ENCODE results near the gene RPL13A.
A peak's percentile ranks its signal among the peaks of the same experiment; 100 is the strongest.

RPL13A gene

DNA sequence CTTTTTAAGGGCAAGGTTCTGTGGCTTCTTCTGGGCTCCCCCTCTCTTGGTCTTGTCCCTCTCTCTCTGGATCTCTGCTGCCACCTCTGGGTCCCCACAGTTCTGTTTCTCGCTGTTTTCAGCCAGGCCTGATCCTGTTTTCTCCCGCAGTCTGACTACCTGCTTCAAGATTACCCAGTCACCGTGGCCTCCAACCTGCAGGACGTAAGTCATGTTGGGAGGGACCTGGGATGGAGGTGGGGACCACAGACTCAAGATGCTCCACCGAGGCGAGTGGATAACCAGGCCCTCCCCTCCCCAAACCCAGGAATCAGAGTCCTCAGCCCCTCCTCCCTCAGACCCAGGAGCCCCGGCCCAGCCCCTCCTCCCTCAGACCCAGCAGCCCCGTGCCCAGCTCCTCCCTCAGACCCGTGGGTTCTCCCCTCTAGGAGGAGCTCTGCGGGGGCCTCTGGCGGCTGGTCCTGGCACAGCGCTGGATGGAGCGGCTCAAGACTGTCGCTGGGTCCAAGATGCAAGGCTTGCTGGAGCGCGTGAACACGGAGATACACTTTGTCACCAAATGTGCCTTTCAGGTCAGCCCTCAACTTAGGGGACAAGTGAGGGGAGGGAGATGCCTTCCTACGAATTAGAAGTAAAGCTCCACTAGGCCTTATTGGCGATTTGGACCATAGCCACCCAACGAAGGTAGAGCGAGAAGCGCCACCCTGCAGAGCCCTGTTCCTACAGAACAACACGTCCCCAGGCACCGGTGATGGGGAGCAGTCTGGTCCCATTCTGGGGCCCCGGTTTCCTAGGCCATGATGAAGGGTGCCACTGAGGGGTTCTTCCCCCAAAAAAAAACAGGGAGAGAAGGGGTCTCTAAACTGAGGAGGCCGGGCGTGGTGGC lies 11.2 kb upstream of the RPL13A start:
- WGBS = 42% methylated on average over 27 of the region's 27 CpGs
- H3K23ac ChIP-seq (ENCODE audit: low read length in 2 of 2) = no peak overlapping the region
- H3K4me2 ChIP-seq (ENCODE audit: low read length, poor library complexity, severe bottlenecking) = no peak overlapping the region
- peak; percentile 69 for DNase-seq
- H3K27me3 ChIP-seq (ENCODE audit: control insufficient read depth in 1 of 2, insufficient read depth in 1 of 2, low read length in 2 of 2) = peaks cover 0 to 7% of the 10 kb centered on the region in 2 experiments
- H2BK5ac ChIP-seq (ENCODE audit: low read depth, low read length, poor library complexity, severe bottlenecking) = no peak overlapping the region
- no peak overlapping the region for H3K4me3 ChIP-seq (ENCODE audit: insufficient read depth in 1 of 2, low read depth in 1 of 2, low read length in 2 of 2)
- no peak overlapping the region for H2BK12ac ChIP-seq (ENCODE audit: low read length in 2 of 2)
- no peak overlapping the region for H2AFZ ChIP-seq (ENCODE audit: low read depth, low read length)
- no peak overlapping the region for H2AK5ac ChIP-seq (ENCODE audit: low read length, severe bottlenecking)
- peak overlapping the region; percentile 56 for H3K9ac ChIP-seq (ENCODE audit: low read length)
- no peak overlapping the region for H4K91ac ChIP-seq (ENCODE audit: low read length)
- no peaks in the 10 kb centered on the region for H3K36me3 ChIP-seq (ENCODE audit: control insufficient read depth in 1 of 2, insufficient read depth in 2 of 2, low read depth in 1 of 2, low read length in 2 of 2)
- H3K4ac ChIP-seq (ENCODE audit: low read depth in 1 of 2, low read length in 2 of 2) = no peak overlapping the region
- no peak overlapping the region for H3K27ac ChIP-seq (ENCODE audit: low read length, poor library complexity, severe bottlenecking)
- peaks cover 14% of the 10 kb centered on the region for H3K4me1 ChIP-seq (ENCODE audit: control insufficient read depth, insufficient read depth, low read depth, low read length)
- no peak overlapping the region for H2BK15ac ChIP-seq (ENCODE audit: low read depth, poor library complexity, severe bottlenecking)
- H2BK120ac ChIP-seq (ENCODE audit: low read depth, low read length) = no peak overlapping the region
- H4K8ac ChIP-seq (ENCODE audit: low read length) = peak overlapping the region; percentile 71
- H3K14ac ChIP-seq (ENCODE audit: low read length in 2 of 2) = no peak overlapping the region
- H3K18ac ChIP-seq (ENCODE audit: low read depth in 1 of 2, low read length in 2 of 2) = no peak overlapping the region
- H3K9me3 ChIP-seq (ENCODE audit: control insufficient read depth, low read length) = no peaks in the 10 kb centered on the region
- H3K79me1 ChIP-seq (replicated peaks; ENCODE audit: low read length, poor library complexity, severe bottlenecking) = no peaks in the 10 kb centered on the region

DNA sequence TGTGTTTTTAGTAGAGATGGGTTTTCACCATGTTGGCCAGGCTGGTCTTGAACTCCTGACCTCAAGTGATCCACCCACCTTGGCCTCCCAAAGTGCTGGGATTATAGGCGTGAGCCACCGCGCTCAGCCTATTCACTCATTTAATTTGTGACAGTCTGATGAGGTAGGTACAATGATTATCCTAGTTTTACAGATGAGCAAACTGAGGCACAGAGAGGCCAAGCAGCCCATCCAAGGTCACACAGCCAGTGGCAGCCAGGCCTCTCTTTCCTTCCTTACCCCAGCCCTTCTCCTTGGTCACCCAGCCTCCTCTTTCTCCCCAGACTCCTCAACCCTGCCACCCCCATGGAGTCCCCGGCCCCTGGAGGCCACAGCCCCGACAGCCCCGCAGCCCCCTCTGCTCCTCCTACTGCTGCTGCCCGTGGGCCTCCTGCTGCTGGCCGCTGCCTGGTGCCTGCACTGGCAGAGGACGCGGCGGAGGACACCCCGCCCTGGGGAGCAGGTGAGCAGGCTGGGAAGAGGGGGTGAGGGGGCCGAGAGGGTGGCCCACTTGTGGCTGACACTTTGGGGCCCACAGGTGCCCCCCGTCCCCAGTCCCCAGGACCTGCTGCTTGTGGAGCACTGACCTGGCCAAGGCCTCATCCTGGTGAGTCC lies 7.3 kb upstream of the RPL13A start:
- H2BK120ac ChIP-seq (ENCODE audit: low read depth, low read length) = no peak overlapping the region
- H3K9ac ChIP-seq (ENCODE audit: low read length) = no peak overlapping the region
- H3K4me2 ChIP-seq (ENCODE audit: low read length, poor library complexity, severe bottlenecking) = no peak overlapping the region
- H2BK15ac ChIP-seq (ENCODE audit: low read depth, poor library complexity, severe bottlenecking) = no peak overlapping the region
- no peak overlapping the region for H4K91ac ChIP-seq (ENCODE audit: low read length)
- 88% methylated on average over 11 of the region's 14 CpGs for WGBS
- no peak overlapping the region for H2AFZ ChIP-seq (ENCODE audit: low read depth, low read length)
- H3K14ac ChIP-seq (ENCODE audit: low read length in 2 of 2) = no peak overlapping the region
- H3K27ac ChIP-seq (ENCODE audit: low read length, poor library complexity, severe bottlenecking) = no peak overlapping the region
- H2BK5ac ChIP-seq (ENCODE audit: low read depth, low read length, poor library complexity, severe bottlenecking) = no peak overlapping the region
- peaks cover 0 to 7% of the 10 kb centered on the region in 2 experiments for H3K36me3 ChIP-seq (ENCODE audit: control insufficient read depth in 1 of 2, insufficient read depth in 2 of 2, low read depth in 1 of 2, low read length in 2 of 2)
- no peak overlapping the region for H4K8ac ChIP-seq (ENCODE audit: low read length)
- H3K79me1 ChIP-seq (replicated peaks; ENCODE audit: low read length, poor library complexity, severe bottlenecking) = no peaks in the 10 kb centered on the region
- H3K4me3 ChIP-seq (ENCODE audit: insufficient read depth in 1 of 2, low read depth in 1 of 2, low read length in 2 of 2) = no peak overlapping the region
- peaks cover 5% of the 10 kb centered on the region for H3K4me1 ChIP-seq (ENCODE audit: control insufficient read depth, insufficient read depth, low read depth, low read length)
- no peak overlapping the region for H3K18ac ChIP-seq (ENCODE audit: low read depth in 1 of 2, low read length in 2 of 2)
- no peak for DNase-seq
- no peaks in the 10 kb centered on the region for H3K9me3 ChIP-seq (ENCODE audit: control insufficient read depth, low read length)
- H3K4ac ChIP-seq (ENCODE audit: low read depth in 1 of 2, low read length in 2 of 2) = no peak overlapping the region
- no peaks in the 10 kb centered on the region for H3K27me3 ChIP-seq (ENCODE audit: control insufficient read depth in 1 of 2, insufficient read depth in 1 of 2, low read length in 2 of 2)
- H3K23ac ChIP-seq (ENCODE audit: low read length in 2 of 2) = no peak overlapping the region
- no peak overlapping the region for H2BK12ac ChIP-seq (ENCODE audit: low read length in 2 of 2)
- no peak overlapping the region for H2AK5ac ChIP-seq (ENCODE audit: low read length, severe bottlenecking)

DNA sequence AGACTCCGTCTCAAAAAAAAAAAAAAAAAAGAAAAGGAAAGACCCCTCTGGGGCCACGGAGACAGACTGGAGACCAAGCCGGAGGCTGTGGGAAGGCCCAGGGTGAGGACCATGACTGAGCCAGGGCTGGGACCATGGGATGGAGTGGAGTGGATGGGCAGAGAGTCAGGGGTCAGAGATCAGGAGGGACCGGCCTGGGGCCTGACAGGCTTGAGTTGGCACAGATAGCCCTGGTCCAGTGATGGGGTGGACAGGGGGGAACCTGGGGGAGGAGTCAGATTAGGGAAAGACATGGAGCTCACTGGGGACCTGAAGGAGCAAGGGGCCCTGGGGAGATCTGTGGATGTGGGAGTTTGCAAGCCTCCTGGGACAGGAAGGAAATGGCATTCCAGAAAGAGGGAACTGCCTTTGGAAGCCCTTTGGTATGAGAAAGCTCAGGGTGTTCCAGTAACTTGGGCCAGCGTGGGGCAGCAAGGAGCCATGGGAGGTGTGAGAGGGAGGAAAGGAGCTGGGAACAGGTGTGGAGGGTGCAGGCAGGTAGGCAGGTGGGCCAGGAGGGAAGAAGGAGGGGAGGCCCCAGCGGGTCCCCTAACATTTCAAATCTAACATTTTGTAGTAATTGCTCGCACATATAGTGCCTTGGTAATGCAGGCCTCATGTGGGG lies 6.3 kb upstream of the RPL13A start:
- no peak overlapping the region for H4K91ac ChIP-seq (ENCODE audit: low read length)
- H3K79me1 ChIP-seq (replicated peaks; ENCODE audit: low read length, poor library complexity, severe bottlenecking) = peaks cover 2% of the 10 kb centered on the region
- no peak overlapping the region for H2AFZ ChIP-seq (ENCODE audit: low read depth, low read length)
- H3K36me3 ChIP-seq (ENCODE audit: control insufficient read depth in 1 of 2, insufficient read depth in 2 of 2, low read depth in 1 of 2, low read length in 2 of 2) = peaks cover 0 to 10% of the 10 kb centered on the region in 2 experiments
- no peak overlapping the region for H2BK15ac ChIP-seq (ENCODE audit: low read depth, poor library complexity, severe bottlenecking)
- no peak overlapping the region for H3K18ac ChIP-seq (ENCODE audit: low read depth in 1 of 2, low read length in 2 of 2)
- no peak overlapping the region for H3K4me2 ChIP-seq (ENCODE audit: low read length, poor library complexity, severe bottlenecking)
- no peak overlapping the region for H3K4ac ChIP-seq (ENCODE audit: low read depth in 1 of 2, low read length in 2 of 2)
- H2BK5ac ChIP-seq (ENCODE audit: low read depth, low read length, poor library complexity, severe bottlenecking) = no peak overlapping the region
- H3K27me3 ChIP-seq (ENCODE audit: control insufficient read depth in 1 of 2, insufficient read depth in 1 of 2, low read length in 2 of 2) = no peaks in the 10 kb centered on the region
- H3K27ac ChIP-seq (ENCODE audit: low read length, poor library complexity, severe bottlenecking) = no peak overlapping the region
- peaks cover 3% of the 10 kb centered on the region for H3K4me1 ChIP-seq (ENCODE audit: control insufficient read depth, insufficient read depth, low read depth, low read length)
- H3K9me3 ChIP-seq (ENCODE audit: control insufficient read depth, low read length) = no peaks in the 10 kb centered on the region
- H3K9ac ChIP-seq (ENCODE audit: low read length) = no peak overlapping the region
- H2AK5ac ChIP-seq (ENCODE audit: low read length, severe bottlenecking) = no peak overlapping the region
- no peak overlapping the region for H2BK120ac ChIP-seq (ENCODE audit: low read depth, low read length)
- no peak overlapping the region for H2BK12ac ChIP-seq (ENCODE audit: low read length in 2 of 2)
- no peak overlapping the region for H3K4me3 ChIP-seq (ENCODE audit: insufficient read depth in 1 of 2, low read depth in 1 of 2, low read length in 2 of 2)
- DNase-seq = no peak
- no peak overlapping the region for H3K23ac ChIP-seq (ENCODE audit: low read length in 2 of 2)
- 84% methylated on average over 5 of the region's 7 CpGs for WGBS
- H4K8ac ChIP-seq (ENCODE audit: low read length) = no peak overlapping the region
- no peak overlapping the region for H3K14ac ChIP-seq (ENCODE audit: low read length in 2 of 2)

DNA sequence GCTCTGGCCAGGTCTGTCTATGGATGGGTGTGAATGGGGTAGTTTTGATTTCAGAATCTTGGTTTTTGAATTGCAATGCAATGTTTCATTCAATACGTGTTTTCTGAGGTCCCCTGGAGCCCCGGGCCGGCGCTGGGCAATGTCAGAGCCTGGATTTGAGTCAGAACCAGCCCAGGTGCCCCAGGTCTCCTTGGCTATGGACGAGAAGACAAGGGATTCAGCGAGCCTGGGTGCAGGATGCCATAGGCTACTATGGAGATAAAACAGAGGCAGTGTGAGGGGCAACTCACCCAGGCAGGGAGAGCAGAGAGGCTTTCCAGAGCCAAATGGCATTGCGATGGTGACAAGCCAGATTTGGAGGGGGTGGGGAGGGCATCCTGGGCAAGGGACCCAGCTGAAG lies 1.2 kb upstream of the RPL13A start:
- H3K14ac ChIP-seq (ENCODE audit: low read length in 2 of 2) = no peak overlapping the region
- H4K8ac ChIP-seq (ENCODE audit: low read length) = peak overlapping the region; percentile 100
- peaks cover 22% of the 10 kb centered on the region for H3K4me1 ChIP-seq (ENCODE audit: control insufficient read depth, insufficient read depth, low read depth, low read length)
- no peak overlapping the region for H4K91ac ChIP-seq (ENCODE audit: low read length)
- no peak overlapping the region for H3K4ac ChIP-seq (ENCODE audit: low read depth in 1 of 2, low read length in 2 of 2)
- 91% methylated on average over 7 of the region's 7 CpGs for WGBS
- H3K27ac ChIP-seq (ENCODE audit: low read length, poor library complexity, severe bottlenecking) = no peak overlapping the region
- no peak overlapping the region for H2BK15ac ChIP-seq (ENCODE audit: low read depth, poor library complexity, severe bottlenecking)
- H3K4me2 ChIP-seq (ENCODE audit: low read length, poor library complexity, severe bottlenecking) = no peak overlapping the region
- no peak overlapping the region for H3K23ac ChIP-seq (ENCODE audit: low read length in 2 of 2)
- peaks cover 3% of the 10 kb centered on the region for H3K79me1 ChIP-seq (replicated peaks; ENCODE audit: low read length, poor library complexity, severe bottlenecking)
- no peaks in the 10 kb centered on the region for H3K9me3 ChIP-seq (ENCODE audit: control insufficient read depth, low read length)
- H2AK5ac ChIP-seq (ENCODE audit: low read length, severe bottlenecking) = peak overlapping the region; percentile 2
- DNase-seq = no peak
- no peaks in the 10 kb centered on the region for H3K27me3 ChIP-seq (ENCODE audit: control insufficient read depth in 1 of 2, insufficient read depth in 1 of 2, low read length in 2 of 2)
- no peak overlapping the region for H3K18ac ChIP-seq (ENCODE audit: low read depth in 1 of 2, low read length in 2 of 2)
- H2BK120ac ChIP-seq (ENCODE audit: low read depth, low read length) = no peak overlapping the region
- no peak overlapping the region for H3K4me3 ChIP-seq (ENCODE audit: insufficient read depth in 1 of 2, low read depth in 1 of 2, low read length in 2 of 2)
- peaks cover 26 to 39% of the 10 kb centered on the region in 2 experiments for H3K36me3 ChIP-seq (ENCODE audit: control insufficient read depth in 1 of 2, insufficient read depth in 2 of 2, low read depth in 1 of 2, low read length in 2 of 2)
- no peak overlapping the region for H3K9ac ChIP-seq (ENCODE audit: low read length)
- H2BK5ac ChIP-seq (ENCODE audit: low read depth, low read length, poor library complexity, severe bottlenecking) = no peak overlapping the region
- no peak overlapping the region for H2AFZ ChIP-seq (ENCODE audit: low read depth, low read length)
- H2BK12ac ChIP-seq (ENCODE audit: low read length in 2 of 2) = no peak overlapping the region
